ENCODE measurements around the gene SUSD5. TPM values are rescaled to one million over a fixed set of nuclear protein-coding genes. Genes with fewer than 3 reads are reported as not detected.

Gene SUSD5
- total RNA-seq, 1 experiment from 2014 or later: 4.9 TPM

DNA sequence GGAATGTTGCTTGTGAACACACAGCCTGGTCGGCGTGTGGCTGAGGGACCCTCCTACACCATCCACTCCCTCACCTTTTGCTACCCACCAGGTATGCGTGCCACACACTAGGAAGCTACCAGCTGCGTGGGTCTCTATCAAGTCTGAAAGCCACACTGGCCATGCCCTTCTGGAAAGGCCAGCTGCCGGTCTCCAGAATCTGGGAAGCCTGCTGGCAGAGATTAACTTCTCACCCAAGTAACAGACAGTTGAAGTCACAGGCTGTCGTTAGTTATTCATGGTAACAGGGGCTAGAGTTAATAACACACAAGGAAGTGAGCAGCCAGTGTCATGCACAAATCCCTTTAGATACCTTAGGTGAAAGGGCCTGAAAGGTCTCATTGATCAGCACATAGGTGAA is 48.1 kb downstream of the SUSD5 start:
- H4K20me1 ChIP-seq (ENCODE audit: control insufficient read depth, insufficient read depth, insufficient read length): no peaks in the 10 kb centered on the region
- H3K9me3 ChIP-seq (ENCODE audit: control insufficient read depth, low read depth, low read length): no peaks in the 10 kb centered on the region
- no peak overlapping the region for H2AK5ac ChIP-seq (ENCODE audit: insufficient read length, low read length)
- no peaks in the 10 kb centered on the region for H3K79me1 ChIP-seq (ENCODE audit: insufficient read depth, low read depth, low read length, poor library complexity, severe bottlenecking)
- no peak overlapping the region for H3K9ac ChIP-seq (ENCODE audit: extremely low read depth, insufficient read length, low read length)
- H3K23ac ChIP-seq (ENCODE audit: insufficient read length, low read depth, low read length): no peak overlapping the region
- H2BK15ac ChIP-seq (ENCODE audit: low read depth, low read length): no peak overlapping the region
- TF ChIP-seq, protein P1, sequence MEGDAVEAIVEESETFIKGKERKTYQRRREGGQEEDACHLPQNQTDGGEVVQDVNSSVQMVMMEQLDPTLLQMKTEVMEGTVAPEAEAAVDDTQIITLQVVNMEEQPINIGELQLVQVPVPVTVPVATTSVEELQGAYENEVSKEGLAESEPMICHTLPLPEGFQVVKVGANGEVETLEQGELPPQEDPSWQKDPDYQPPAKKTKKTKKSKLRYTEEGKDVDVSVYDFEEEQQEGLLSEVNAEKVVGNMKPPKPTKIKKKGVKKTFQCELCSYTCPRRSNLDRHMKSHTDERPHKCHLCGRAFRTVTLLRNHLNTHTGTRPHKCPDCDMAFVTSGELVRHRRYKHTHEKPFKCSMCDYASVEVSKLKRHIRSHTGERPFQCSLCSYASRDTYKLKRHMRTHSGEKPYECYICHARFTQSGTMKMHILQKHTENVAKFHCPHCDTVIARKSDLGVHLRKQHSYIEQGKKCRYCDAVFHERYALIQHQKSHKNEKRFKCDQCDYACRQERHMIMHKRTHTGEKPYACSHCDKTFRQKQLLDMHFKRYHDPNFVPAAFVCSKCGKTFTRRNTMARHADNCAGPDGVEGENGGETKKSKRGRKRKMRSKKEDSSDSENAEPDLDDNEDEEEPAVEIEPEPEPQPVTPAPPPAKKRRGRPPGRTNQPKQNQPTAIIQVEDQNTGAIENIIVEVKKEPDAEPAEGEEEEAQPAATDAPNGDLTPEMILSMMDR (conservative IDR thresholded peaks at IDR 0.05): no peak
- H2BK5ac ChIP-seq (ENCODE audit: insufficient read length, low read length): no peak overlapping the region
- H2BK120ac ChIP-seq (ENCODE audit: low read depth, low read length, poor library complexity, severe bottlenecking): no peak overlapping the region
- H4K91ac ChIP-seq (ENCODE audit: insufficient read length, low read depth, low read length): no peak overlapping the region
- H3K14ac ChIP-seq (ENCODE audit: insufficient read depth, low read length): no peak overlapping the region
- H3K23me2 ChIP-seq (ENCODE audit: insufficient read length, low read depth, low read length, poor library complexity, severe bottlenecking): no peaks in the 10 kb centered on the region
- Mint-ChIP-seq H3K4me3 (no peak overlapping the region), H3K4me1 (no peaks in the 10 kb centered on the region), H3K9me3 (no peaks in the 10 kb centered on the region; a peak in 1 of 5 replicates), H3K27me3 (ENCODE audit: low read depth) (no peaks in the 10 kb centered on the region), H3K36me3 (ENCODE audit: insufficient read depth in 1 of 3, low read depth in 3 of 3) (no peaks in the 10 kb centered on the region), H3K27ac (no peak overlapping the region)
- H3K4me2 ChIP-seq (ENCODE audit: insufficient read depth, insufficient read length, low read length): no peak overlapping the region
- no peaks in the 10 kb centered on the region for H3K4me1 ChIP-seq (ENCODE audit: insufficient read depth, low read length)
- no peak overlapping the region for H3K56ac ChIP-seq (ENCODE audit: insufficient read length, low read depth, low read length)
- H3K4ac ChIP-seq (ENCODE audit: low read depth, low read length): no peak overlapping the region
- no peak overlapping the region for H3K18ac ChIP-seq (ENCODE audit: insufficient read length, low read depth, low read length)
- no peaks in the 10 kb centered on the region for H3K27me3 ChIP-seq (ENCODE audit: insufficient read depth, low read length)
- H3K79me2 ChIP-seq (ENCODE audit: insufficient read depth, low read length): no peaks in the 10 kb centered on the region
- H2AFZ ChIP-seq (ENCODE audit: low read length): no peak overlapping the region
- H3T11ph ChIP-seq (ENCODE audit: low read length): no peak overlapping the region
- no peak overlapping the region for H4K8ac ChIP-seq (replicated peaks; ENCODE audit: insufficient read length, low read depth, low read length)
- no peak overlapping the region for H4K5ac ChIP-seq (ENCODE audit: insufficient read length, low read depth, low read length)
- no peak overlapping the region for H3K27ac ChIP-seq (ENCODE audit: insufficient read length, low read depth, low read length)
- DNase-seq: no peak
- H2BK12ac ChIP-seq (ENCODE audit: insufficient read length, low read depth, low read length): no peak overlapping the region
- no CpG with 5 or more reads among the region's 6 CpGs for WGBS (ENCODE audit: extremely low coverage, insufficient read length, low lambda C conversion rate)
- no peak overlapping the region for H2BK20ac ChIP-seq (ENCODE audit: low read depth, low read length, poor library complexity, severe bottlenecking)
